ENCODE data around the gene NFASC. TPM values are rescaled to one million over a fixed set of nuclear protein-coding genes. Genes with fewer than 3 reads are reported as not detected.
A peak's percentile ranks its signal among the peaks of the same experiment; 100 is the strongest.

Gene NFASC
- total and polyA plus RNA-seq, 4 donors, result 0.23 to 5.4 (median 1.9) TPM

DNA sequence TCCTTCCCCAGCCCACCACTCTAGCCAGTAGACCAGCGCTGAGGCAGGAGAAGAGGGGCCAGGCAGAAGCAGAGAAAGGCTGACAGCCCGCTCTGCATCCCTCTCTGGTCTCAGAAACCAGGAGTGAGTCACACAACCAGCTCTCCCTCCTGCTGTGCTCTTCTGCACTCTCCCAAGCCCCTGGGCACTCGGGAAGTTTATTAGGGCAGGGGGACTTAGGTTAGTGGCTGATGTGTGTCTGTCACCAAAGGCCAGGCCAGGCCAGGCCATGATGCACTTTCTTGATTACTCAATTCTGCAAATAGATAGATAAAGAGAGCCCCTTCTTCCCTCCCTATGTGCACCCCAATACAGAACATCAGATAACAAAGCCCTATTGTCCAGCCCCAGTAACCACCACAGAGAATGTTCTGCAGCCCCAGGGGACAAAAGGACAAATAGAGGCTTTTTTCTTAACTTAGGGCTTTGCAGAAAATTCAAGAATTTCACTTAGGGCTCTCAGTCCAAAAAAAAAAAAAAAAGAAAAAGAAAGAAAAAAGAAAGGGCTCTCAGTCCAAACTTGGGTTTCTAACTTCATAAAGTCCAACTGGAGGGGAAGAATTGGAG is 119.5 kb downstream of the NFASC start:
- Histone ChIP-seq H3K9ac (ENCODE audit: low read depth in 1 of 2, low read length in 2 of 2) (no peak overlapping the region), H3K27ac (ENCODE audit: low read depth in 1 of 2, low read length in 2 of 2) (no peak overlapping the region), H3K36me3 (ENCODE audit: control insufficient read depth in 4 of 4, insufficient read depth in 3 of 4, low read depth in 1 of 4, low read length in 3 of 4) (no peaks in the 10 kb centered on the region), H3K9me3 (ENCODE audit: control insufficient read depth in 4 of 4, low read length in 3 of 4) (no peaks in the 10 kb centered on the region), H3K27me3 (ENCODE audit: control insufficient read depth in 4 of 4, insufficient read depth in 4 of 4, low read length in 3 of 4) (no peaks in the 10 kb centered on the region), H3K4me3 (ENCODE audit: low read depth in 1 of 3, low read length in 3 of 3) (no peak overlapping the region), H3K4me1 (ENCODE audit: control insufficient read depth in 4 of 4, insufficient read depth in 4 of 4, low read length in 3 of 4) (peaks cover 15 to 23% (median 18%) of the 10 kb centered on the region in 4 donors)
- 89% methylated on average over 3 of the region's 3 CpGs for WGBS
- no peak for DNase-seq (ENCODE audit: low spot score)
- TF ChIP-seq, protein P1, sequence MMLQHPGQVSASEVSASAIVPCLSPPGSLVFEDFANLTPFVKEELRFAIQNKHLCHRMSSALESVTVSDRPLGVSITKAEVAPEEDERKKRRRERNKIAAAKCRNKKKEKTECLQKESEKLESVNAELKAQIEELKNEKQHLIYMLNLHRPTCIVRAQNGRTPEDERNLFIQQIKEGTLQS (IDR thresholded peaks at IDR 0.05), result no peak
- TF ChIP-seq, protein P2, sequence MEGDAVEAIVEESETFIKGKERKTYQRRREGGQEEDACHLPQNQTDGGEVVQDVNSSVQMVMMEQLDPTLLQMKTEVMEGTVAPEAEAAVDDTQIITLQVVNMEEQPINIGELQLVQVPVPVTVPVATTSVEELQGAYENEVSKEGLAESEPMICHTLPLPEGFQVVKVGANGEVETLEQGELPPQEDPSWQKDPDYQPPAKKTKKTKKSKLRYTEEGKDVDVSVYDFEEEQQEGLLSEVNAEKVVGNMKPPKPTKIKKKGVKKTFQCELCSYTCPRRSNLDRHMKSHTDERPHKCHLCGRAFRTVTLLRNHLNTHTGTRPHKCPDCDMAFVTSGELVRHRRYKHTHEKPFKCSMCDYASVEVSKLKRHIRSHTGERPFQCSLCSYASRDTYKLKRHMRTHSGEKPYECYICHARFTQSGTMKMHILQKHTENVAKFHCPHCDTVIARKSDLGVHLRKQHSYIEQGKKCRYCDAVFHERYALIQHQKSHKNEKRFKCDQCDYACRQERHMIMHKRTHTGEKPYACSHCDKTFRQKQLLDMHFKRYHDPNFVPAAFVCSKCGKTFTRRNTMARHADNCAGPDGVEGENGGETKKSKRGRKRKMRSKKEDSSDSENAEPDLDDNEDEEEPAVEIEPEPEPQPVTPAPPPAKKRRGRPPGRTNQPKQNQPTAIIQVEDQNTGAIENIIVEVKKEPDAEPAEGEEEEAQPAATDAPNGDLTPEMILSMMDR (IDR thresholded peaks at IDR 0.05; ENCODE audit: low read depth, low read length, missing input control), result no peak

GRCh38 chr1:204990721-204991341 is 120.2 kb downstream of the NFASC start:
- DNase-seq (ENCODE audit: low spot score), result no peak
- Histone ChIP-seq H3K27ac (ENCODE audit: low read depth in 1 of 2, low read length in 2 of 2) (no peak overlapping the region), H3K4me1 (ENCODE audit: control insufficient read depth in 4 of 4, insufficient read depth in 4 of 4, low read length in 3 of 4) (peaks cover 15 to 29% (median 25%) of the 10 kb centered on the region in 4 donors), H3K27me3 (ENCODE audit: control insufficient read depth in 4 of 4, insufficient read depth in 4 of 4, low read length in 3 of 4) (no peaks in the 10 kb centered on the region), H3K36me3 (ENCODE audit: control insufficient read depth in 4 of 4, insufficient read depth in 3 of 4, low read depth in 1 of 4, low read length in 3 of 4) (no peaks in the 10 kb centered on the region), H3K9me3 (ENCODE audit: control insufficient read depth in 4 of 4, low read length in 3 of 4) (no peaks in the 10 kb centered on the region), H3K9ac (ENCODE audit: low read depth in 1 of 2, low read length in 2 of 2) (no peak overlapping the region), H3K4me3 (ENCODE audit: low read depth in 1 of 3, low read length in 3 of 3) (no peak overlapping the region)
- WGBS, result 75% methylated on average over 11 of the region's 11 CpGs
- TF ChIP-seq HNF4A (conservative IDR thresholded peaks at IDR 0.05) (peak; percentile 71 to 80), SP1 (IDR thresholded peaks at IDR 0.05) (peak; percentile 86), NR2F2 (IDR thresholded peaks at IDR 0.05) (no peak), RAD21 (IDR thresholded peaks at IDR 0.05) (peak; percentile 5 to 34), RXRA (IDR thresholded peaks at IDR 0.05) (peak; percentile 64 to 70)
- TF ChIP-seq, protein P1 (IDR thresholded peaks at IDR 0.05), result no peak
- TF ChIP-seq, protein P3, sequence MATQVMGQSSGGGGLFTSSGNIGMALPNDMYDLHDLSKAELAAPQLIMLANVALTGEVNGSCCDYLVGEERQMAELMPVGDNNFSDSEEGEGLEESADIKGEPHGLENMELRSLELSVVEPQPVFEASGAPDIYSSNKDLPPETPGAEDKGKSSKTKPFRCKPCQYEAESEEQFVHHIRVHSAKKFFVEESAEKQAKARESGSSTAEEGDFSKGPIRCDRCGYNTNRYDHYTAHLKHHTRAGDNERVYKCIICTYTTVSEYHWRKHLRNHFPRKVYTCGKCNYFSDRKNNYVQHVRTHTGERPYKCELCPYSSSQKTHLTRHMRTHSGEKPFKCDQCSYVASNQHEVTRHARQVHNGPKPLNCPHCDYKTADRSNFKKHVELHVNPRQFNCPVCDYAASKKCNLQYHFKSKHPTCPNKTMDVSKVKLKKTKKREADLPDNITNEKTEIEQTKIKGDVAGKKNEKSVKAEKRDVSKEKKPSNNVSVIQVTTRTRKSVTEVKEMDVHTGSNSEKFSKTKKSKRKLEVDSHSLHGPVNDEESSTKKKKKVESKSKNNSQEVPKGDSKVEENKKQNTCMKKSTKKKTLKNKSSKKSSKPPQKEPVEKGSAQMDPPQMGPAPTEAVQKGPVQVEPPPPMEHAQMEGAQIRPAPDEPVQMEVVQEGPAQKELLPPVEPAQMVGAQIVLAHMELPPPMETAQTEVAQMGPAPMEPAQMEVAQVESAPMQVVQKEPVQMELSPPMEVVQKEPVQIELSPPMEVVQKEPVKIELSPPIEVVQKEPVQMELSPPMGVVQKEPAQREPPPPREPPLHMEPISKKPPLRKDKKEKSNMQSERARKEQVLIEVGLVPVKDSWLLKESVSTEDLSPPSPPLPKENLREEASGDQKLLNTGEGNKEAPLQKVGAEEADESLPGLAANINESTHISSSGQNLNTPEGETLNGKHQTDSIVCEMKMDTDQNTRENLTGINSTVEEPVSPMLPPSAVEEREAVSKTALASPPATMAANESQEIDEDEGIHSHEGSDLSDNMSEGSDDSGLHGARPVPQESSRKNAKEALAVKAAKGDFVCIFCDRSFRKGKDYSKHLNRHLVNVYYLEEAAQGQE (IDR thresholded peaks at IDR 0.05), result no peak

DNA sequence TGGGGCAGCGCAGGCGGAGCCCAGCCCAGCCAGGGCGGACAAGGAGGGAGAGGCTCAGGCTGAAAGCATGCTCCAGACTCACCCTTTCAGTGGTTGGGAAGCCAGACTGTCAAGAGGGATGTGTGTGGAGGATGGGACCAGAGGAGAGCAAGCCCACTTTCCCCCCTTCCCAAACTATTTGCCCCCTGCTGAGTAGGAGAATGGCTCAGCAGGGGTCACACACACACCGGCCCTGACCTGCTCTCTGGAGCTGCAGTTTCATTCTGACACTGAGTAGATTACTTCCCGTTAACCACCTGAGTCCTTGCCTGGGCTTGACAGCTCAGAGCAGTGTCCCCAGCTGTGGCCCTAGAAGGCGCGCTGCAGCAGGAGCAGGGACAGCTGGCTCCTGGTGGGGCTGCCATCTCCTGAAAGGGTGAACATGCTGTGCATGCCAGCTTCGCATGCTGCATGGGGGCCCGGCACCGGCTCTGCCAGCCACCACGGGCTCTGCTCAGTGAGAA is 120.7 kb downstream of the NFASC start:
- peak overlapping the region; percentile 1 to 32 for H3K27ac ChIP-seq (ENCODE audit: low read depth in 1 of 2, low read length in 2 of 2)
- DNase-seq (ENCODE audit: low spot score), result no peak
- H3K9me3 ChIP-seq (ENCODE audit: control insufficient read depth in 4 of 4, low read length in 3 of 4), result no peaks in the 10 kb centered on the region
- no peaks in the 10 kb centered on the region for H3K36me3 ChIP-seq (ENCODE audit: control insufficient read depth in 4 of 4, insufficient read depth in 3 of 4, low read depth in 1 of 4, low read length in 3 of 4)
- no peak overlapping the region for H3K9ac ChIP-seq (ENCODE audit: low read depth in 1 of 2, low read length in 2 of 2)
- H3K27me3 ChIP-seq (ENCODE audit: control insufficient read depth in 4 of 4, insufficient read depth in 4 of 4, low read length in 3 of 4), result no peaks in the 10 kb centered on the region
- H3K4me1 ChIP-seq (ENCODE audit: control insufficient read depth in 4 of 4, insufficient read depth in 4 of 4, low read length in 3 of 4), result peaks cover 15 to 31% (median 27%) of the 10 kb centered on the region in 4 donors
- no peak overlapping the region for H3K4me3 ChIP-seq (ENCODE audit: low read depth in 1 of 3, low read length in 3 of 3)
- whole genome bisulfite sequencing, result 88% methylated on average over 11 of the region's 11 CpGs
- TF ChIP-seq HNF4A (conservative IDR thresholded peaks at IDR 0.05), result no peak
- TF ChIP-seq, protein P4, sequence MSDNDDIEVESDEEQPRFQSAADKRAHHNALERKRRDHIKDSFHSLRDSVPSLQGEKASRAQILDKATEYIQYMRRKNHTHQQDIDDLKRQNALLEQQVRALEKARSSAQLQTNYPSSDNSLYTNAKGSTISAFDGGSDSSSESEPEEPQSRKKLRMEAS (IDR thresholded peaks at IDR 0.05), result no peak
- no peak for TF ChIP-seq FOXA1 (IDR thresholded peaks at IDR 0.05)
- TF ChIP-seq ZBTB33 (IDR thresholded peaks at IDR 0.05), result no peak
- no peak for TF ChIP-seq NR2F2 (IDR thresholded peaks at IDR 0.05)
- TF ChIP-seq, protein P1 (IDR thresholded peaks at IDR 0.05), result no peak
- TF ChIP-seq, protein P2 (IDR thresholded peaks at IDR 0.05; ENCODE audit: low read depth, low read length, missing input control), result no peak
- TF ChIP-seq RAD21 (IDR thresholded peaks at IDR 0.05), result no peak
- TF ChIP-seq SP1 (IDR thresholded peaks at IDR 0.05), result no peak
- TF ChIP-seq TAF1 (conservative IDR thresholded peaks at IDR 0.05), result no peak
- TF ChIP-seq JUND (IDR thresholded peaks at IDR 0.05), result no peak
